Medulla oblongata (tissue), 1 donor: ENCODE results near the gene ZIC5.

Source experiments
- DNase-seq: peaks from one replicate; pipeline ENCODE4 v3.0.0-alpha.2; 2015; ENCODE audit errors: extremely low spot score

ZIC5 gene

GRCh38 chr13:99971576-99972189 lies at the start of gene ZIC5:
Gene ZIC5 (minus strand): TSS chr13:99971767. CDS start chr13:99971603, 164 bp downstream.
- no peak for DNase-seq

- DNase-seq: no peak
Measured at GRCh38 chr13:100019780-100020356, 48.3 kb upstream of the ZIC5 start.

- no peak for DNase-seq
Measured at GRCh38 chr13:100014621-100015020, 43.1 kb upstream of the ZIC5 start.

- DNase-seq: no peak
Measured at GRCh38 chr13:99998261-99998660, 26.7 kb upstream of the ZIC5 start.

GRCh38 chr13:99997702-99998214 lies 26.2 kb upstream of the ZIC5 start:
- DNase-seq: no peak

- no peak for DNase-seq
Measured at GRCh38 chr13:99996381-99996973, 24.9 kb upstream of the ZIC5 start.

GRCh38 chr13:99995589-99996380 lies 24.2 kb upstream of the ZIC5 start:
- no peak for DNase-seq

GRCh38 chr13:99995104-99995588 lies 23.6 kb upstream of the ZIC5 start:
- no peak for DNase-seq

GRCh38 chr13:99994638-99995020 lies 23.1 kb upstream of the ZIC5 start:
- DNase-seq: no peak

GRCh38 chr13:99993660-99994637 lies 22.4 kb upstream of the ZIC5 start:
- no peak for DNase-seq

- DNase-seq: no peak
Measured at GRCh38 chr13:99992949-99993351, 21.4 kb upstream of the ZIC5 start.

GRCh38 chr13:99991828-99992775 lies 20.5 kb upstream of the ZIC5 start:
- DNase-seq: no peak

- DNase-seq: no peak
Measured at GRCh38 chr13:99991013-99991827, 19.7 kb upstream of the ZIC5 start.

- no peak for DNase-seq
Measured at GRCh38 chr13:99990126-99990977, 18.8 kb upstream of the ZIC5 start.

GRCh38 chr13:99989276-99990125 lies 17.9 kb upstream of the ZIC5 start:
- no peak for DNase-seq

GRCh38 chr13:99988529-99989275 lies 17.1 kb upstream of the ZIC5 start:
- DNase-seq: no peak
